GM19043 (cell line): Measurements from ENCODE around the gene PLEKHH3.

Experiments
- ATAC-seq: cut with Tn5 transposase; IDR thresholded peaks from one replicate; pipeline ENCODE4 v1.9.1; 2021; ENCODE audit warnings: low read depth; ENCODE audit not compliant: unreplicated experiment

The PLEKHH3 gene

DNA sequence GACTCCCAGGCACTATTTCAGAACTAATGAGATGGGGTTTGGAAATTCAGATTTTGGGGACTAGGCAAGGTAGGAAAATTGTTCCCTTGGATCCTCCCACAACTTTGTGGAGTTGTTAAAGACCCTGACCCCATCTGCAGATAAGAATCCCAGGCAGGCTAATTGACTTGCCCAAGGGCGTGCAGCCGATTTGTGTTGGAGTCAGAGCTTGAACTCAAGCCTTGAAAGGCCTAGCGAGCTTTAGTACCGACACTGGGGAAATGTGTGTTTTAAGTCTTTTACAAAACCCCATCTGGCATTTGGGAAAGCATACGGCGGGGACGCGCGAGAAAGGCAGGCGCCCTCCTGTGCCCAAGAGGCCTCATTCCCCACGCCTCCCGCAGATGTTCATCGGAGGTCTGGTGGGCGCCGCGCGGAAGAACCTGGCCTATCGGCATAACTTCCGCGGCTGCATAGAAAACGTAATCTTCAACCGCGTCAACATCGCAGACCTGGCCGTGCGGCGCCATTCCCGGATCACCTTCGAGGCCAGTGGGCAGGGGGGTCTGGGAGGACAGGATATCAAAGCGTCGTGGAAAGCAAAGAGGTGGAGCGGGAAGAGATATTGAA lies 9.8 kb upstream of the PLEKHH3 start:
- ATAC-seq = no peak

DNA sequence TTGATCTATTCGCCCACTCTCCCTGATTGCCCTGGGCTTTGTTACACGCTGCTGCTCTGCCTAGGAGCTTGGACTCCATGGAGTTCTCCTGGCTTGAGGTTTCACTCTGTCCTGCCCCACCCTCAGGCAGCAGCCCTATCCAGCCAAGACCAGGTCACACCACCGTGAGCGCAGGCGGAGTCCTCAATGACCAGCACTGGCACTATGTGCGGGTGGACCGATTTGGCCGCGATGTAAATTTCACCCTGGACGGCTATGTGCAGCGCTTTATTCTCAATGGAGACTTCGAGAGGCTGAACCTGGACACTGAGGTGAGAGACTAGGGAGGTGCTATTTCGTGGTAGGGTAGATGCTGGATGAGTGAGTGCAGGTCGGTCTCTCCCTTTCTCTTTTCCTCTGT lies 9.0 kb upstream of the PLEKHH3 start:
- no peak for ATAC-seq

DNA sequence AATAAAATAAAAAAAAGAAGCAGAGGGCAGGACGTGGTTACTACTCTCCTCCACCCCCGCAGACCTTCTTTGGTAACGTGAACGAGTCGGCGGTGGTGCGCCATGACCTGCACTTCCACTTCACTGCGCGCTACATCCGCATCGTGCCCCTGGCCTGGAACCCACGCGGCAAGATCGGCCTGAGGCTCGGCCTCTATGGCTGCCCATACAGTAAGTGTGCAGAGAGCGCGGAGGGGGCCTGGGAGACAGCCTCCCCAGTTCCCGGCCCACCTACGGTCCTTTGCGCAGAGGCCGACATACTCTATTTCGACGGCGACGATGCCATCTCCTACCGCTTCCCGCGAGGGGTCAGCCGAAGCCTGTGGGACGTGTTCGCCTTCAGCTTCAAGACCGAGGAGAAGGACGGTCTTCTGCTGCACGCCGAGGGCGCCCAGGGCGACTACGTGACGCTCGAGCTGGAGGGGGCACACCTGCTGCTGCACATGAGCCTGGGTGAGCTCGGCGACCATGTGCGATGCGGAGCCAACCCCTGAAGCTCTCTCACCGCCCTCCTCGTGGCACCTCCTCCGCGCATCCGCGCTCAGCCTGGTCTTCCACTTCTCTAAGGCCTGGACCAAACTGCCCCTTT lies 8.2 kb upstream of the PLEKHH3 start:
- ATAC-seq = no peak

DNA sequence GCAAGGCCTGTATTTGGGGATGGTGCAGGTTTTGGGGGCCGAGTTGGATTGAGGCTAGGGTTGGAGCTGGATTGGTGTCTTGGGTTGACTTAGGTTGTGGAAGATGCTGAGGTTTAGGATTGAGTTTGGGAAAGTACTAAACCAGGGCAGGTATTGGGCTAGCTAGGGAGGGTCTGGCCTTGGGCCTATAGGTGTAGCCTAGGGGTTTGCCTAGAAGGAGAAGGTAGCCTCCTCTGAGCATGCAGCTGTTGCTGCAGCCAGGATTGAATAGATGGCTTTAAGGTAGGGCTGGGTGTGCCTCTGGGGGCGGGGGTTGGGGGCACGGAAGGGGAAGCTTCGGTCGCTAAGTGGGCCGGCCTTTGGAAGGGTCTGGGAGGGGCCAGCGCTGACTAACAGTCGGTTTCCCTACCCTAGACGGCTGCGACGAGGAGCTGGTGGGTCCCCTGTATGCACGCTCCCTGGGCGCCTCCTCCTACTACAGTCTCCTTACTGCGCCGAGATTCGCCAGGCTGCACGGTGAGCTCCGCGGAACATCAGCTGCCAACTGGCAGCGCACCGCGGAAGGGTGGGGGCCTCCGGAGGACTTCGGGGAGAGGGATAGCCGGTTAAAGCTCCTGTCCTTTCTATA lies 6.7 kb upstream of the PLEKHH3 start:
- ATAC-seq = no peak

DNA sequence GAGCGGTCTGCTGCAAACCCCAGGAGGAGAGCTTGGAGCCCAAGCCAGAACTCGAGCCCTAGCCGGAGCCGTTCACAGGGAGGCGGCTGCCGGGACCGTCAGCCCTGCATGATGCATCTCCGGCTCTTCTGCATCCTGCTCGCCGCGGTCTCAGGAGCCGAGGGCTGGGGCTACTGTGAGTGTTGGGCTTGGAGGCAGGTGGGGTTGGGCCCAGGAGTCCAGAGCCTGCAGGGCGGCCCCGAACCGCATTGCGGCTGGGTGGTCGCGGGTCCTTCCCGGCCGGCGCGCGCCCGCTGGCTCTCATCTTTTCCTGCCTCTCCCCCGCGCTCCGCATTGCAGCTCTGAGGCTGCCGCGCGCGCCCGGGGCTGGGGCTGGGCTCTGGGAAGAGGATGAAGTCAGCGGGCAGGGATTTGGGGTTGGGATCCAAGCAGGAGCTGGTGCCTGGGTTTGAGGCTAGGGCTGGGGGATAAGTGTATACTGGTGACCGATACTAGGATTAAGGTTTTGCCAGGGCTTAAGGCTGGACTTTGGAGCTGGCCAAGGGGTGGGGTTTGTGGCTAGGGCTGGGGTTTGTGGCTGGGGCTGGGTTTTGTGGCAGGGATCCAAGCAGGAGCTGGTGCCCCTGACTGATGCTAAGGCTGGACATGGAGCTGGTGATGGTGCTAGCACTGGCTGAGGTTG lies 6.1 kb upstream of the PLEKHH3 start:
- no peak for ATAC-seq

DNA sequence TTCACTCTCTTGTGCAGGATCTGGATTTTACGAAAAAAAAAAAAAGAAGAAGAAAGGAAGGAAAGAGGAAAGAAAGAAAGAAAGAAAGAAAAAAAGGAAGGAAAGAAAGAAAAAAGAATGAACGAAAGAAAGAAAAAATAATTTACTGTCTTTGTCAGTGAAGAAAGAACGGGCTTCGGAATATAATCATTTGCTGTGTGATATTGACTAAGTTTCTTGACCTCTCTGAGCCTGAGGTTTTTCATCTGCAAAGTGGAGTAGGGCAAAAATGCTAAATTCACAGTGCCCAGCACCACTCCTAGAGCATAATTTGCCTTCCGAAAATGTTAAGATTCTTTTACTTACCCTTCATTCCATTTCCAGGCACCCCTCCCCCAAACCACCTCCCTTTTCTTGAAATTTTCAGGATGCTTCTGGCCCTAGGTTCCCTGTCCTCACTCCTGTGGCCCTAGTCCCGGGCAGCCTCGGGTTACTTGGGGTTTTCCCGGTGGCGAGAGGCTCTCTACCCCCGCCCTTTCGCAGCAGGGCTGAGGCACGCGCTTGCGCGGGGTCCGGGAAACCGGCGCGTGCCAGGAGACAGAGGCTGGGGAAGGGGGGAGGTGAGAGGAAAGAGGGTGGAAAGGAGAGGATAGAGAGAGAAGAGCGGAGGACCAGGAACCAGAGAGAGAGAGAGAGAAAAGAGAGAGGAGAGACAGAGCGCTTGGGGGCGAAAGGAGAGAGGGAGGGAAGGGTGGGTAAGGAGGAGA lies 5.4 kb upstream of the PLEKHH3 start, which contains the start of gene CNTNAP1:
Gene CNTNAP1 (plus strand): TSS at position 556 of the 746 bp plus-strand sequence. CDS start 299 bp downstream, outside the sequence.
- ATAC-seq = no peak

DNA sequence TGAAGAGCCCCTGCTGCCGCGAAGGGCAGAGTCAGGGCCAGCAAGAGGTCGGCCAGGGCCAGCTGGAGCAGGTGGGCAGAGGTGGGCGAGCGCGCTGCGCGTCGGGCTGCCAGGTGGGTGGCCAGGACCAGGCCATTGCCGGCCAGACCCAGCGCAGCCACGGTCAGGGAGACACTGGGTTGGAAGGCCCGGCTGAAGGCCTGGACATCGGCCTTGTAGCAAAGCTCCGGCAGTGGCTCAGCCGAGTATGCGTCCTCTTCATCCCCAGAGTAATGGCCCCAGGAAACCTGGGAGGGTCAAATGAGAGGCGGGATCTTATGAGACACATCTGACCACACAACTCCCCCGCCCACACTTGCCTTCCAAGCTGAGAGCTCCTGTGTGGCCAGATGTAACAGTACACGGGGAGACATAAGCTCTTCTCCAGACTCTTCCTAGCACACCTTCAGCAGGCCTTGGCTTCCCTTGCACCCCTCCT lies 3.6 kb upstream of the PLEKHH3 start:
- no peak for ATAC-seq

DNA sequence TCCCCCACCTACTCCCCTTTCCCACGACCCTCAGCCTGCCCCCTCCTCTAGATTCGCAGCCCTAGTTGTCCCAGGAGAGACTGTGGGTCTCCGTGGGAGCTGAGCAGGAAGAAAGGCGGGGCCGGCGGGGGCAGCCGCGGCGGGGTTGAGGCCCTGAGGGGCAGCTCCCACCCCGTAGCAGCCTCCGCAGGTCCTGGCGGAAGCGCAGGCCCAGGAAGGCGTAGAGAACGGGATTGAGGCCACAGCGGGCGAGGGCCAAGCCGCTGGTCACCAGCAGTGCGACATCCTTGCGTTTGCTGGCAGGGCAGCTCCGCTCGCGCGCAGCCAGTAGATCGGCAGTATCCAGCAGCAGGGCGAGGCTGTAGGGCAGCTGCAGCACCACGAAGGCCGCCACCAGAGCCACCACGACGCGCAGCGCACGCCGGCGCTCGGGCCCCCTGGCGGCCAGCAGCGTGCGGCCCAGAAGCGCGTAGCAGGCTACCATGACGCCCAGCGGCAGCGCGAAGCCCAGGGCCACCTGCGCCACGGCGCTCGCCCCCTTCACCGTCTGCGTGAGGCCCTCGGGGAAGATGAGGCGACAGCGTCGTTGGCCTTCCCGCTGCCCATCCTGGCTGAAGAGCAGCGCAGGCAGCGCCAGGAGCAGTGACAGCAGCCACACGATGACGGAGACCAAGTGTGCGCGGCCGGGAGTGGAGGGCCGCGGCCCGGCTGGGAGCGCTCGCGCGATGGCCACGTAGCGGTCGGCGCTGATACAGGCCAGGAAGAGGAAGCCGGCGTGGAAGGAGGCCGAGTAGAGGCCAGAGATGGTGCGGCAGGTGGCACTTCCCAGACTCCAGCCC lies 2.9 kb upstream of the PLEKHH3 start:
- no peak for ATAC-seq

DNA sequence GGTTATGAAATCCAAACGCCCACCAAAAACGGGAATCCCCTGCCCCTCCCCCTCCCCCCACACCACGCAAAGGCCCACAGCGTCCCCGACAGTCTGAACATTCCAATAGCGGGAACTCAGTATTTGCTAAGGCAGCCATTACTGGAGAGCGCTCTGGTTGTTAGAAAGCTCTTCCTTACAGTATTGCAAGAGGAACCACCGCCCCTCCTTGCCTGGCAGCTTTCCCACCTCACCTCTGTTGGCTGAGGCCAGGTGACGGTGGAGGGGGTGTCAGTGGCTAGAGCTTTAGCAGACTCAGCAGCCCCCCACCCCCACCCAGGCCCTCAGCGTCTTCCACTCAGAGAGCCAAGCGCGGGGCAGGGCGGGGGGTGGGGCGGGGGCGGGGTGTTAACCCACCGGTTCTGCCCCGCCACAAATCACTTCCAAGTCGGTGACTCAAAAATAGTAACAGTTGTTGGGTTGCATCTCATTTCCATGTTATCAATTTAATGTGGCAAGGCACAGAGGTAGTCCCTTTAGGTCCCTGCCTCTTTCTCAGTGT lies 2.2 kb upstream of the PLEKHH3 start:
- ATAC-seq = no peak

DNA sequence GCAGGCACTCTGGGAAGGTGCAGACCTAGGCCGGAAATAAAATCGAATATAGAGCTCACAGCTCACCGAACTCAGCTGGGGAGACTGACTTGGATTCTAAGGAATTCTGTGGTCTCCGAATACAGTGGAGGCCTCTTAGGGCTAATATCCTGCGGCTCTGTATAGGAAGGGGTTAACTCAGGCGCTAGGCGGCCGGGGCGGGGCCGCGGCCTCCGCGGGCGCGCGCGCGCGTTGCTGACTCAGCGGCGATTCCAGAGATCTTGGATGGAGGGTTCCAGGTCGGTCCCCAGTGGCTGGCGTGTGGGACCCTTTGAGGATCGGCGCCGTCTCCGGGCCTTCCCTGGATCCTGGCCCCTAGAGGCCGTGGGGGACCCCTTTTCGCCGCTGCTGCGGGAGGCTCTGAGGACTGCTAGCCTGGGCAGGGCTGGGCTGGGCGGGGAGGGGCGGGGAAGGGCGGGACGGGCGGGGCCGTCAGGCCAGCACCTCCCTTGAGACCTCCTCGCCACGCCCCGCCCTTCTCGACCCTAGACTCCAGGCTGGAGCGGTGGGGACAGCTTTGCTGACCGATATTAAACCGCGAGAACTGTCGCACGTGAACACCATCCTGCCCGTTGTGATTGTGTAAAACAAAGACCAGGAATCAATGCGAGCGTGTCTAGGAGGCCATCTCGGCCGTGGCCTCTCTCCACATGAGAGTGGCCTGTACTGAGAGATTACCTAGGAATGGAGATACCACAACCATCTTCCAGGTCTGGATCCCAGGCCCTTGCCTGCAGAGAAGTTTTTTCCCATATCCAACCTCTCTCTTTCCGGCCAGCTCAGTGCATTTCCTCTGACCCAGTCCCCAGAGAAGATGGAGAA lies 1.4 kb upstream of the PLEKHH3 start:
- no peak for ATAC-seq

DNA sequence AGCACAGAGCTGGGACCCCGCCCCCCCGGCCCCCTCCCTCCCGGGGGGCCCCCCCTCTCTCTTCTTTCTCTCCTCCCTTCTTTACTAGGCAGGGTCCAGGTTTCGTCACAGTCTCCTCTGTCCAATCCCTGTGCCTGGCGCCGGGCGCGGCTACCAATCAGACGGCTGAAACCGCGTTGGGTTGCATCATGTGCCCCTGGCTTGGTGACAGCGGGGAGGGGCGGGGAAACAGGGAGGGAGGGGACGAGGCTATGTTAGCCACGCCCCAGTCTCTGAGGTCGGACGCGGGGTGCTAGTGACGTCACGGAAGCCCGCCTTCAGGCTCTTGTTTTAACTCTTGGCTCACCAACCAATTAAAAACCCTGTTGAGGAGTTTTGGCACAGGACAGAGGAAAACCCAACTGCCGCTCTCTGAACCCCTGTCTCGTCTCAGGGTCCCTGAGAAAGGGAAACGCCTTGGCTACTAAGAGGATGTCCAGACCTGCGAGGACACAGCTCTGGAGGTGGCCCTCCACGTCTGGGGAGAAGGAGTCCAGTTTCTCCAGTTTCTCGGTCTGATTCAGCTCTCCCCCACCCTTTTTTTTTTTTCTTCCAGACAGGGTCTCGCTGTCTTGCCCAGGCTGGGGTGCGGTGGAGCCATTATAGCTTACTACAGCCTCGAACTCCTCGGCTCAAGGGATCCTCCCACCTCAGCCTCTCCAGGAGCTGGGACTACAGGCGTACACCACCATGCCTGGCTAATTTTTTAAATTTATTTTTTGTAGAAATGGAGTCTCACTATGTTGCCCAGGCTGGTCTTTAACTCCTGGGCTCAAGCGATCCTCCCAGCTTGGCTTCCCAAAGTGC lies 441 bp upstream of the PLEKHH3 start:
- peak; percentile 43 for ATAC-seq

DNA sequence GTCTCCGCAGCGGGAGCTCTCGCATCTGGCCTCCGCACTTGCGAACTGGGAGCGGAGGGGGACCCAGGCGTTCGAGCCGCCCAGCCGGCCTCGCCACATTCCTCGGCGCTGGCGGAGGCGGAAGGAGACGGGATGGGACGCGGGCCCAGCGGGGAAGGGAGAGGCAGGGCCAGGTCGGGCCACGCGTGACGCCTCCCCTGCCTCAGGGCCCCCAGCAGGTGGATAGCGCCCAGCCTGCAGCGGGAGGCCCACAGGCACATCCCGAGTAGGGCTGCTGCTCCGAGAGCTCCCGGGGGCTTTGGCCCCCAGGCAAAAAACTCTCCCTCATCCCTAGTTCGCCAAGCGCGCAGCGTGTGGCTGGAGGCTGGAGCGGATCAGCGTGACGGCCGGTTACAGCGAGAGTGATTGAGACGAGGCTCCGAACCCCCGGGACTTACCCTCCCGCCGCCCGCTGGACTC lies 800 bp downstream of the PLEKHH3 start:
- no peak for ATAC-seq

DNA sequence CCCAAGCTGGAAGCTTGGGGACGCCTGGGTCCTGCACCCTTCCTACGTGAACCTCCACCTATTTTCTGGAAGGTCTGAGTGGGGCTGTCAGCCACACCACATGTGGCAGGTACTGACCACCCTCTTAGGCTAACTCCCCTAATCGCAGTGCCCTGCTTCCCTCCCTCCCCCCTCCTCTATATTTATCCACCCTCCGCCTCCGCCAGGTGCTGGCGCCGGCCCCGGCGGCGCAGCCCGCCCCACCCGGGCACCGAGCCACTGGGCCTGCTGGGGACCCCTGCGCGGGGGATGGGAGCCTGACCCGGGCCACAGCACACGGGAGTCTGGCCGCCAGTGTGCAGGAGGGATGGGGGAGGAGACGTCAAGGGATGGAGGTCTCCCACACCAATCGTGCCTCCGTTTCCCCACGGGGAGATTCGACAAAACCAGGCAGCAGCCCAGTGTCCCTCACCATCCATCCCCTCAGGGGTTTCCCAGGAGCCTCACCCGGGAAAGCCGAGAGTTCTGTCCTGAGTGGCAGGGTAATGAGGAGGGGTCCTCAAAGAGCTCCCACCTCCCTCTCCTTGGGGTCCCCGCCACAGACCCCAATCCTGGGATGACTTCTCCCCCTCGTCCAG lies 1.3 kb downstream of the PLEKHH3 start:
- no peak for ATAC-seq

DNA sequence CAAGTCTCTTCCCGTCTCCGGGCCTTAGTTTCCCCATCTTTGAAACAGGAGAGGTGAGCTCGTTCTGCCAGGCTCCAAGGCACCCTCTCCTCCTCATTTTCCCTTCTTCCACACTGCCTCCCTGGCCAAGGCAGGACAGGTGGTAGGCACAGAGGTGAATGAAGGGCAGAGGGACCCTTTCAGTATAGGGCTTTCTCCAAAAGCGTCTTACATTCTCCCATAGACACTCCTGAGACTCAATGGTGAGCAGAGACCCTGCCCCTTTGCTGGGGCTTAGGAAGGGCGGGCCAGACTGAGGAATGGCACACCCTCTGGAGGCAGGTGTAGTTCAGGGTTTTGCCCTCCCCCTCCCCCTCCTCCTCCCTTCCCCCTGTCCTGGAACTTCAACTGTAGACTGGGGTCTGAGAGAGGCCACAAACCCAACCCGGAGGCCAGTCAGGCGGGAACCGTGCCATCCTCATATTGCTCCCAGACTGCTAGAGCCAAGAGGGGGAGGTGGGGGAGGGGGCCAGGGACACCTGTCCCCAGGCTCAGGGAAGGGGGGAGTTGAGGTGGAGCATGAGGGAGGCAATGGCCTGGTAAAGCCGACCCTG lies 1.9 kb downstream of the PLEKHH3 start:
- ATAC-seq = no peak

DNA sequence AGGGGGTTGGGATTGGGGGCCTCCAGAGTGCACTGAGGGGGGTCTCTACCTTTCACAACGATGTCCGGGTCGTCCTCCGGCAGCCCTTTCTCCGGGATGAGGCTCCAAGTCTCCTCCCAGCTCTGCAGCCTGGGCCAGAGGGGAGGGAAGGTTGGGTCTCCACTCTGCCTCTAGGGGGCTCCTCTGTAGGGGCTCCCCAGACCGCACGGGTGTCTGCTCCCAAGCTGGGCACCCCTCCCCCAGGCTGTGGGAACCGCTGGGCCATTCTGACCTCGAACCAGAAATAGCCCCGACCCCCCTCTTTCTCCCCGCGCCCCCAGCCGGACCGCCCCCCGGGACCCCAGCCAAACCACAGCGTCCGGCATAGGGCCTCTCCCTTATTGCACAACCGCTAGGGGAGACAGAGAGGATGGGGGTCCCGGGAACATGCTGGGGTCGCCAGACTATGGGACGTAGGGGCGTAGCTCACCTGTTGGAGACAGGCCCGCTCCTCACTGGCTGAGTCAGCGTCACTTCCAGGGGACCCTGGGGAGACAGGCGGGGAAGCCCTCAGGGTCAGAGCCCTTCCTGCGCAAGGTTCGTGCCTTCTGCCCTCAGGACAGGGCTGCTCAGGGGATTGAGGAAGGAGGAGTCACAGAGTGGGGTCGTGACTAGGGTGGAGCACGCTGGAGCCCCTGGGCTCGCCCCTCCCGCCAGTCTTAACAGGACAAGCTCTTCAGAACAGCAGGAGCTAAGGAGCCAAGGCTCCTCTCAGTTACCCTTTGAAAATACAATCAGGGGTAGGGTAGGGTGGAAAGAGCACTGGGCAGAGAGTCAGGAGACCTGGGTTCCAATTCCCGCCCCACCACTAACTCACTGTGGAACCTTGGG lies 2.7 kb downstream of the PLEKHH3 start:
- ATAC-seq = no peak
